ENCODE measurements around the gene PSAT1. TPM values are rescaled to one million over a fixed set of nuclear protein-coding genes. Genes with fewer than 3 reads are reported as not detected.

PSAT1 gene
- 100 to 1,000 TPM; 174 to 182 TPM for total RNA-seq

GRCh38 chr9:78296893-78297671 is at the start of gene PSAT1:
TSS of gene PSAT1 (plus strand) at chr9:78297125. CDS start at chr9:78297211, 86 bp downstream.
- POLR2A ChIA-PET = interaction anchor here (0.5 to 2.6 kb wide), 21 partner anchors 9 to 1122 kb away, joined by 3 to 36 read pairs (median 4); partner anchors contain the start of gene CEP78
- CTCF ChIA-PET = interaction anchor here (0.7 to 2.3 kb wide), 8 partner anchors 12 to 319 kb away, joined by 3 to 9 read pairs (median 4); no protein-coding TSS in a partner anchor
- peak; percentile 95 for DNase-seq
- H3K9me3 Mint-ChIP-seq = no peaks in the 10 kb centered on the region
- peak within 1 kb of the TSS; percentile 99 for H3K27ac Mint-ChIP-seq
- intact Hi-C loops (cut with micrococcal nuclease) = no loop called here
- H3K4me1 Mint-ChIP-seq (ENCODE audit: low read depth) = peaks cover 44% of the 10 kb centered on the region
- H3K36me3 Mint-ChIP-seq (ENCODE audit: low read depth) = peaks cover 39% of the 10 kb centered on the region
- H3K27me3 Mint-ChIP-seq = no peaks in the 10 kb centered on the region
- peak; percentile 95 for ATAC-seq
- TF ChIP-seq CTCF (IDR thresholded peaks at IDR 0.05) = no peak
- peak within 1 kb of the TSS; percentile 90 for H3K4me3 Mint-ChIP-seq

- ATAC-seq (no peak), DNase-seq (no peak)
- ChIA-PET CTCF (interaction anchor here (1.1 to 1.4 kb wide), 2 partner anchors 14 to 122 kb away, joined by 3 read pairs; no protein-coding TSS in a partner anchor), POLR2A (interaction anchor here (1.3 kb wide), 1 partner anchor 48 kb away, joined by 4 read pairs; the partner anchor contains the start of gene PSAT1)
- Mint-ChIP-seq H3K27me3 (no peaks in the 10 kb centered on the region), H3K4me1 (ENCODE audit: low read depth) (peaks cover 5% of the 10 kb centered on the region), H3K9me3 (no peaks in the 10 kb centered on the region), H3K4me3 (no peak overlapping the region), H3K27ac (no peak overlapping the region), H3K36me3 (ENCODE audit: low read depth) (peaks cover 42% of the 10 kb centered on the region)
- no peak for TF ChIP-seq CTCF (IDR thresholded peaks at IDR 0.05)
- intact Hi-C loops (cut with micrococcal nuclease) = no loop called here
Observed at GRCh38 chr9:78248635-78249034, 48.3 kb upstream of the PSAT1 start.

GRCh38 chr9:78249542-78249941 is 47.4 kb upstream of the PSAT1 start:
- intact Hi-C loops (cut with micrococcal nuclease) = no loop called here
- Mint-ChIP-seq H3K4me3 (no peak overlapping the region), H3K4me1 (ENCODE audit: low read depth) (peaks cover 5% of the 10 kb centered on the region), H3K9me3 (no peaks in the 10 kb centered on the region), H3K27me3 (no peaks in the 10 kb centered on the region), H3K36me3 (ENCODE audit: low read depth) (peaks cover 44% of the 10 kb centered on the region), H3K27ac (no peak overlapping the region)
- ATAC-seq (no peak), DNase-seq (no peak)
- ChIA-PET CTCF (interaction anchor here (1.4 to 1.6 kb wide), 2 partner anchors 25 to 120 kb away, joined by 3 to 5 read pairs; no protein-coding TSS in a partner anchor), POLR2A (interaction anchor here (1.2 kb wide), 1 partner anchor 48 kb away, joined by 4 read pairs; the partner anchor contains the start of gene PSAT1)
- TF ChIP-seq CTCF (IDR thresholded peaks at IDR 0.05) = no peak

GRCh38 chr9:78252616-78253015 is 44.3 kb upstream of the PSAT1 start:
- CTCF ChIA-PET = no interaction called here
- ATAC-seq (no peak), DNase-seq (no peak)
- Mint-ChIP-seq H3K27me3 (no peaks in the 10 kb centered on the region), H3K9me3 (no peaks in the 10 kb centered on the region), H3K4me3 (no peak overlapping the region), H3K4me1 (ENCODE audit: low read depth) (peaks cover 3% of the 10 kb centered on the region), H3K36me3 (ENCODE audit: low read depth) (peaks cover 25% of the 10 kb centered on the region), H3K27ac (no peak overlapping the region)
- TF ChIP-seq CTCF (IDR thresholded peaks at IDR 0.05) = no peak
- intact Hi-C loops (cut with micrococcal nuclease) = no loop called here
- POLR2A ChIA-PET = no interaction called here

GRCh38 chr9:78253285-78253684 is 43.6 kb upstream of the PSAT1 start:
- ChIA-PET CTCF (no interaction called here), POLR2A (no interaction called here)
- intact Hi-C loops (cut with micrococcal nuclease) = no loop called here
- DNase-seq = no peak
- TF ChIP-seq CTCF (IDR thresholded peaks at IDR 0.05) = no peak
- Mint-ChIP-seq H3K4me3 (no peak overlapping the region), H3K27me3 (no peaks in the 10 kb centered on the region), H3K9me3 (no peaks in the 10 kb centered on the region), H3K36me3 (ENCODE audit: low read depth) (peaks cover 21% of the 10 kb centered on the region), H3K27ac (no peak overlapping the region), H3K4me1 (ENCODE audit: low read depth) (peaks cover 3% of the 10 kb centered on the region)
- ATAC-seq = no peak

Data from activated CD8-positive, alpha-beta T cell treated with anti-CD3 and anti-CD28 coated beads for 36 hours (primary cell).